ENCODE data around the gene PHETA2. TPM values are rescaled to one million over a fixed set of nuclear protein-coding genes. Genes with fewer than 3 reads are reported as not detected.

The PHETA2 gene
- total RNA-seq, 1 experiment from 2014 or later: not detected

GRCh38 chr22:42072606-42073330, 1.3 kb upstream of the PHETA2 start:
- no peaks in the 10 kb centered on the region for H3K9me2 ChIP-seq (replicated peaks; ENCODE audit: insufficient read depth, low read length)
- no peak overlapping the region for H3K9ac ChIP-seq (ENCODE audit: low read length)
- no peak for DNase-seq
- H3K27ac ChIP-seq (ENCODE audit: low read length): no peak overlapping the region
- H4K20me1 ChIP-seq (ENCODE audit: insufficient read depth, low read depth, low read length): no peaks in the 10 kb centered on the region
- no peaks in the 10 kb centered on the region for H3K27me3 ChIP-seq (ENCODE audit: low read length)
- no peak overlapping the region for H3K4me2 ChIP-seq (ENCODE audit: low read depth, low read length, poor library complexity, severe bottlenecking)
- no peak overlapping the region for H3K4me3 ChIP-seq (ENCODE audit: low read length)
- no peaks in the 10 kb centered on the region for H3K9me3 ChIP-seq (ENCODE audit: low read length)
- no peak overlapping the region for H2AFZ ChIP-seq (ENCODE audit: low read length)
- peaks cover 7% of the 10 kb centered on the region for H3K79me2 ChIP-seq (ENCODE audit: low read length)
- H3K36me3 ChIP-seq (ENCODE audit: insufficient read depth, low read length): no peaks in the 10 kb centered on the region
- H3K4me1 ChIP-seq (ENCODE audit: low read length): peaks cover 21% of the 10 kb centered on the region

GRCh38 chr22:42073621-42074041, 417 bp upstream of the PHETA2 start:
- Histone ChIP-seq H3K36me3 (ENCODE audit: insufficient read depth, low read length) (no peaks in the 10 kb centered on the region), H3K79me2 (ENCODE audit: low read length) (peaks cover 7% of the 10 kb centered on the region), H3K27ac (ENCODE audit: low read length) (no peak overlapping the region), H3K9me3 (ENCODE audit: low read length) (no peaks in the 10 kb centered on the region), H2AFZ (ENCODE audit: low read length) (no peak overlapping the region), H3K9me2 (replicated peaks; ENCODE audit: insufficient read depth, low read length) (no peaks in the 10 kb centered on the region), H4K20me1 (ENCODE audit: insufficient read depth, low read depth, low read length) (no peaks in the 10 kb centered on the region), H3K9ac (ENCODE audit: low read length) (no peak overlapping the region), H3K4me2 (ENCODE audit: low read depth, low read length, poor library complexity, severe bottlenecking) (no peak overlapping the region), H3K4me3 (ENCODE audit: low read length) (no peak overlapping the region), H3K27me3 (ENCODE audit: low read length) (no peaks in the 10 kb centered on the region), H3K4me1 (ENCODE audit: low read length) (peaks cover 25% of the 10 kb centered on the region)
- no peak for DNase-seq

GRCh38 chr22:42074846-42075676, 1.0 kb downstream of the PHETA2 start:
- Histone ChIP-seq H3K9me2 (replicated peaks; ENCODE audit: insufficient read depth, low read length) (no peaks in the 10 kb centered on the region), H4K20me1 (ENCODE audit: insufficient read depth, low read depth, low read length) (no peaks in the 10 kb centered on the region), H3K4me2 (ENCODE audit: low read depth, low read length, poor library complexity, severe bottlenecking) (no peak overlapping the region), H3K4me1 (ENCODE audit: low read length) (peaks cover 25% of the 10 kb centered on the region), H3K36me3 (ENCODE audit: insufficient read depth, low read length) (no peaks in the 10 kb centered on the region), H2AFZ (ENCODE audit: low read length) (no peak overlapping the region), H3K27me3 (ENCODE audit: low read length) (no peaks in the 10 kb centered on the region), H3K4me3 (ENCODE audit: low read length) (no peak overlapping the region), H3K9ac (ENCODE audit: low read length) (no peak overlapping the region), H3K79me2 (ENCODE audit: low read length) (peaks cover 2% of the 10 kb centered on the region), H3K27ac (ENCODE audit: low read length) (no peak overlapping the region), H3K9me3 (ENCODE audit: low read length) (no peaks in the 10 kb centered on the region)
- no peak for DNase-seq

- peaks cover 18% of the 10 kb centered on the region for H3K4me1 ChIP-seq (ENCODE audit: low read length)
- no peak overlapping the region for H3K9ac ChIP-seq (ENCODE audit: low read length)
- H4K20me1 ChIP-seq (ENCODE audit: insufficient read depth, low read depth, low read length): no peaks in the 10 kb centered on the region
- H3K27me3 ChIP-seq (ENCODE audit: low read length): no peaks in the 10 kb centered on the region
- no peak overlapping the region for H2AFZ ChIP-seq (ENCODE audit: low read length)
- H3K27ac ChIP-seq (ENCODE audit: low read length): no peak overlapping the region
- no peak for DNase-seq
- H3K4me2 ChIP-seq (ENCODE audit: low read depth, low read length, poor library complexity, severe bottlenecking): no peak overlapping the region
- no peak overlapping the region for H3K4me3 ChIP-seq (ENCODE audit: low read length)
- peaks cover 4% of the 10 kb centered on the region; the same call in 1 of the 2 replicates for H3K36me3 ChIP-seq (ENCODE audit: insufficient read depth, low read length)
- H3K9me2 ChIP-seq (replicated peaks; ENCODE audit: insufficient read depth, low read length): no peaks in the 10 kb centered on the region
- H3K9me3 ChIP-seq (ENCODE audit: low read length): no peaks in the 10 kb centered on the region
- peaks cover 19% of the 10 kb centered on the region for H3K79me2 ChIP-seq (ENCODE audit: low read length)
Measured at GRCh38 chr22:42076764-42077485, 2.9 kb downstream of the PHETA2 start.

GRCh38 chr22:42077486-42078125, 3.6 kb downstream of the PHETA2 start:
- no peak overlapping the region for H3K27ac ChIP-seq (ENCODE audit: low read length)
- H3K4me2 ChIP-seq (ENCODE audit: low read depth, low read length, poor library complexity, severe bottlenecking): no peak overlapping the region
- peaks cover 18% of the 10 kb centered on the region for H3K4me1 ChIP-seq (ENCODE audit: low read length)
- no peaks in the 10 kb centered on the region for H3K9me2 ChIP-seq (replicated peaks; ENCODE audit: insufficient read depth, low read length)
- H3K9me3 ChIP-seq (ENCODE audit: low read length): no peaks in the 10 kb centered on the region
- no peak overlapping the region for H3K4me3 ChIP-seq (ENCODE audit: low read length)
- no peaks in the 10 kb centered on the region for H3K27me3 ChIP-seq (ENCODE audit: low read length)
- no peak overlapping the region for H2AFZ ChIP-seq (ENCODE audit: low read length)
- no peak for DNase-seq
- peaks cover 7% of the 10 kb centered on the region for H3K36me3 ChIP-seq (ENCODE audit: insufficient read depth, low read length)
- H3K79me2 ChIP-seq (ENCODE audit: low read length): peaks cover 20% of the 10 kb centered on the region
- no peak overlapping the region for H3K9ac ChIP-seq (ENCODE audit: low read length)
- H4K20me1 ChIP-seq (ENCODE audit: insufficient read depth, low read depth, low read length): no peaks in the 10 kb centered on the region

GRCh38 chr22:42078469-42079318, 4.6 kb downstream of the PHETA2 start:
- Histone ChIP-seq H4K20me1 (ENCODE audit: insufficient read depth, low read depth, low read length) (no peaks in the 10 kb centered on the region), H3K4me2 (ENCODE audit: low read depth, low read length, poor library complexity, severe bottlenecking) (peak overlapping the region; percentile 83), H3K36me3 (ENCODE audit: insufficient read depth, low read length) (peaks cover 18% of the 10 kb centered on the region), H3K9ac (ENCODE audit: low read length) (peak overlapping the region; percentile 78), H2AFZ (ENCODE audit: low read length) (peak overlapping the region; percentile 68), H3K4me1 (ENCODE audit: low read length) (peaks cover 18% of the 10 kb centered on the region), H3K27ac (ENCODE audit: low read length) (peak overlapping the region; percentile 63), H3K79me2 (ENCODE audit: low read length) (peaks cover 29% of the 10 kb centered on the region), H3K9me3 (ENCODE audit: low read length) (no peaks in the 10 kb centered on the region), H3K9me2 (replicated peaks; ENCODE audit: insufficient read depth, low read length) (no peaks in the 10 kb centered on the region), H3K4me3 (ENCODE audit: low read length) (peak overlapping the region; percentile 81), H3K27me3 (ENCODE audit: low read length) (no peaks in the 10 kb centered on the region)
- DNase-seq: peak; percentile 44

Measured in Karpas-422 (cell line).